ENCODE measurements around the gene TMC3. TPM values are rescaled to one million over a fixed set of nuclear protein-coding genes. Genes with fewer than 3 reads are reported as not detected.
A peak's percentile ranks its signal among the peaks of the same experiment; 100 is the strongest.

The TMC3 gene
- total and polyA plus RNA-seq, 2 of the 13 experiments (the other 11 are each of a cell fraction or from before 2014, with no cell fraction given): not detected

GRCh38 chr15:81411051-81411450 lies 37.0 kb upstream of the TMC3 start:
- POLR2A ChIA-PET: no interaction called here
- WGBS (ENCODE audit: low lambda C conversion rate): 0% methylated on average over 2 of the region's 2 CpGs
- no peak overlapping the region for H3K9ac ChIP-seq (ENCODE audit: insufficient read depth, low read depth, low read length)
- FAIRE-seq (no peak), DNase-seq (ENCODE audit: low spot score) (no peak), ATAC-seq (peak; percentile 71)
- in situ Hi-C loops (cut with HindIII; ENCODE audit: extremely low pct_ligation_motif_present, low pct_unique_long_range_greater_than_20kb) (no loop called here), intact Hi-C loops (cut with micrococcal nuclease; ENCODE audit: unreplicated experiment) (loop anchor here (10.0 kb wide), 1 partner anchor 784 kb away; no protein-coding TSS in a partner anchor)
- peaks cover 0 to 3% of the 10 kb centered on the region in 2 experiments; a peak in 1 of 5 replicates for H3K27me3 ChIP-seq (ENCODE audit: control insufficient read depth in 1 of 2, insufficient read depth in 2 of 2, low read length in 2 of 2)
- H3K79me2 ChIP-seq (ENCODE audit: insufficient read depth, low read length): no peaks in the 10 kb centered on the region
- H3K36me3 ChIP-seq (replicated peaks in 1 of 2; ENCODE audit: control insufficient read depth in 1 of 2, insufficient read depth in 2 of 2, low read length in 2 of 2): no peaks in the 10 kb centered on the region
- H3K4me1 ChIP-seq (ENCODE audit: insufficient read depth, low read length): no peaks in the 10 kb centered on the region
- CTCF ChIA-PET (ENCODE audit: low intra/inter-chr PET ratio, low total read pairs): interaction anchor here (1.8 kb wide), 1 partner anchor 528 kb away, joined by 6 read pairs; no protein-coding TSS in a partner anchor
- H3K9me3 ChIP-seq (ENCODE audit: low read length): no peaks in the 10 kb centered on the region
- no peaks in the 10 kb centered on the region for H4K20me1 ChIP-seq (ENCODE audit: insufficient read depth, low read length)
- no peak overlapping the region for H3K27ac ChIP-seq (ENCODE audit: extremely low read length, insufficient read depth, low read length)
- no TSS peak for BruUV-seq (replicated peaks)
- no peak overlapping the region for H2AFZ ChIP-seq (ENCODE audit: low read length)
- no peak for TF ChIP-seq ZFX (CRISPR knock-in tag; IDR thresholded peaks at IDR 0.05; ENCODE audit: low read depth)
- TF ChIP-seq ZNF260 (CRISPR knock-in tag; IDR thresholded peaks at IDR 0.05; ENCODE audit: borderline replicate concordance, low read depth): no peak
- no peak for TF ChIP-seq ZNF569 (CRISPR knock-in tag; IDR thresholded peaks at IDR 0.05; ENCODE audit: borderline replicate concordance)
- no peak for TF ChIP-seq ISL2 (CRISPR knock-in tag; IDR thresholded peaks at IDR 0.05)
- no peak for TF ChIP-seq ZKSCAN1 (IDR thresholded peaks at IDR 0.05; ENCODE audit: low read length)
- TF ChIP-seq ZNF232 (CRISPR knock-in tag; IDR thresholded peaks at IDR 0.05; ENCODE audit: borderline replicate concordance): no peak
- H3K4me2 ChIP-seq (ENCODE audit: low read depth, low read length): no peak overlapping the region
- no peak overlapping the region for H3K4me3 ChIP-seq (replicated peaks in 1 of 3; ENCODE audit: insufficient read depth in 1 of 3, low read depth in 2 of 3, low read length in 3 of 3)

DNA sequence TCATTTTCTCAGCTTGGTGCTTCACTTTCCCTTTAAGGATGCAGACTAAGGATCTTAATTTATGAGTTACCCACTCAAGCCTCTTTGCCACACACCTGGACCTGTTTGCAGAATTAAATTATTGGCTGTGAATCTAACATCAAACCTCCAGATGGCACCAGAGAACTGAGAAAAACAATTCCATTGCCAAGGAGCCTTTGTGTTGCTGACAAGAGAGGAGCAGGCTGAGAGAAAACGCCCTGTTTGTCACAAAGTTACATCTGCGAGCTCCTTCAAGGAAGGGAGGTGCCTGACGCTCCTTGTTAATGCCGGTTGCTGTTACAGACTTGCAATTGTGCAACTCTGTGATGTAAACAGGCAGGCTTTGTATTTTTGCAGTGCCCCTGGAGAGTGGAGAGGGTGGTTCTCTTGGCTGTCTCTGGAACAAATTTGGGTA lies 36.3 kb upstream of the TMC3 start:
- Histone ChIP-seq H3K27me3 (ENCODE audit: control insufficient read depth in 1 of 2, insufficient read depth in 2 of 2, low read length in 2 of 2) (0 out of 5 replicates have a peak, but pooled peaks cover 0 to 3% of the 10 kb centered on the region in 2 experiments), H3K4me1 (ENCODE audit: insufficient read depth, low read length) (no peaks in the 10 kb centered on the region), H3K36me3 (replicated peaks in 1 of 2; ENCODE audit: control insufficient read depth in 1 of 2, insufficient read depth in 2 of 2, low read length in 2 of 2) (no peaks in the 10 kb centered on the region), H3K4me3 (replicated peaks in 1 of 3; ENCODE audit: insufficient read depth in 1 of 3, low read depth in 2 of 3, low read length in 3 of 3) (no peak overlapping the region), H2AFZ (ENCODE audit: low read length) (no peak overlapping the region), H3K9me3 (ENCODE audit: low read length) (no peaks in the 10 kb centered on the region), H3K79me2 (ENCODE audit: insufficient read depth, low read length) (no peaks in the 10 kb centered on the region), H3K9ac (ENCODE audit: insufficient read depth, low read depth, low read length) (no peak overlapping the region), H3K27ac (ENCODE audit: extremely low read length, insufficient read depth, low read length) (no peak overlapping the region), H3K4me2 (ENCODE audit: low read depth, low read length) (no peak overlapping the region), H4K20me1 (ENCODE audit: insufficient read depth, low read length) (no peaks in the 10 kb centered on the region)
- DNase-seq (ENCODE audit: low spot score) (peak; percentile 20), ATAC-seq (peak; percentile 49; the same call in 1 of the 3 replicates), FAIRE-seq (no peak)
- POLR2A ChIA-PET: no interaction called here
- in situ Hi-C loops (cut with HindIII; ENCODE audit: extremely low pct_ligation_motif_present, low pct_unique_long_range_greater_than_20kb) (no loop called here), intact Hi-C loops (cut with micrococcal nuclease; ENCODE audit: unreplicated experiment) (loop anchor here (10.0 kb wide), 1 partner anchor 784 kb away; no protein-coding TSS in a partner anchor)
- CTCF ChIA-PET (ENCODE audit: low intra/inter-chr PET ratio, low total read pairs): interaction anchor here (1.8 kb wide), 1 partner anchor 529 kb away, joined by 6 read pairs; no protein-coding TSS in a partner anchor
- no TSS peak for BruUV-seq (replicated peaks)
- 16% methylated on average over 3 of the region's 4 CpGs for WGBS (ENCODE audit: low lambda C conversion rate)
- TF ChIP-seq MED1 (CRISPR knock-in tag; IDR thresholded peaks at IDR 0.05): no peak
- TF ChIP-seq STAG1 (CRISPR knock-in tag; IDR thresholded peaks at IDR 0.05): peak; percentile 61
- TF ChIP-seq, protein P1, sequence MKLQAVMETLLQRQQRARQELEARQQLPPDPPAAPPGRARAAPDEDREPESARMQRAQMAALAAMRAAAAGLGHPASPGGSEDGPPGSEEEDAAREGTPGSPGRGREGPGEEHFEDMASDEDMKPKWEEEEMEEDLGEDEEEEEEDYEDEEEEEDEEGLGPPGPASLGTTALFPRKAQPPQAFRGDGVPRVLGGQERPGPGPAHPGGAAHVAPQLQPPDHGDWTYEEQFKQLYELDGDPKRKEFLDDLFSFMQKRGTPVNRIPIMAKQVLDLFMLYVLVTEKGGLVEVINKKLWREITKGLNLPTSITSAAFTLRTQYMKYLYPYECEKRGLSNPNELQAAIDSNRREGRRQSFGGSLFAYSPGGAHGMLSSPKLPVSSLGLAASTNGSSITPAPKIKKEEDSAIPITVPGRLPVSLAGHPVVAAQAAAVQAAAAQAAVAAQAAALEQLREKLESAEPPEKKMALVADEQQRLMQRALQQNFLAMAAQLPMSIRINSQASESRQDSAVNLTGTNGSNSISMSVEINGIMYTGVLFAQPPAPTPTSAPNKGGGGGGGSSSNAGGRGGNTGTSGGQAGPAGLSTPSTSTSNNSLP (IDR thresholded peaks at IDR 0.05; ENCODE audit: low read depth, low read length): peak; percentile 68
- 0 out of 2 replicates have a peak, but pooled peaks have one; percentile 16 for TF ChIP-seq RAD21 (CRISPR knock-in tag; IDR thresholded peaks at IDR 0.05)
- TF ChIP-seq, protein P2, sequence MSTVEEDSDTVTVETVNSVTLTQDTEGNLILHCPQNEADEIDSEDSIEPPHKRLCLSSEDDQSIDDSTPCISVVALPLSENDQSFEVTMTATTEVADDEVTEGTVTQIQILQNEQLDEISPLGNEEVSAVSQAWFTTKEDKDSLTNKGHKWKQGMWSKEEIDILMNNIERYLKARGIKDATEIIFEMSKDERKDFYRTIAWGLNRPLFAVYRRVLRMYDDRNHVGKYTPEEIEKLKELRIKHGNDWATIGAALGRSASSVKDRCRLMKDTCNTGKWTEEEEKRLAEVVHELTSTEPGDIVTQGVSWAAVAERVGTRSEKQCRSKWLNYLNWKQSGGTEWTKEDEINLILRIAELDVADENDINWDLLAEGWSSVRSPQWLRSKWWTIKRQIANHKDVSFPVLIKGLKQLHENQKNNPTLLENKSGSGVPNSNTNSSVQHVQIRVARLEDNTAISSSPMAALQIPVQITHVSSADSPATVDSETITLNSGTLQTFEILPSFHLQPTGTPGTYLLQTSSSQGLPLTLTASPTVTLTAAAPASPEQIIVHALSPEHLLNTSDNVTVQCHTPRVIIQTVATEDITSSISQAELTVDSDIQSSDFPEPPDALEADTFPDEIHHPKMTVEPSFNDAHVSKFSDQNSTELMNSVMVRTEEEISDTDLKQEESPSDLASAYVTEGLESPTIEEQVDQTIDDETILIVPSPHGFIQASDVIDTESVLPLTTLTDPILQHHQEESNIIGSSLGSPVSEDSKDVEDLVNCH (CRISPR knock-in tag; IDR thresholded peaks at IDR 0.05): no peak
- TF ChIP-seq ZNF282 (IDR thresholded peaks at IDR 0.05; ENCODE audit: partially characterized antibody): no peak
- TF ChIP-seq, protein P3, sequence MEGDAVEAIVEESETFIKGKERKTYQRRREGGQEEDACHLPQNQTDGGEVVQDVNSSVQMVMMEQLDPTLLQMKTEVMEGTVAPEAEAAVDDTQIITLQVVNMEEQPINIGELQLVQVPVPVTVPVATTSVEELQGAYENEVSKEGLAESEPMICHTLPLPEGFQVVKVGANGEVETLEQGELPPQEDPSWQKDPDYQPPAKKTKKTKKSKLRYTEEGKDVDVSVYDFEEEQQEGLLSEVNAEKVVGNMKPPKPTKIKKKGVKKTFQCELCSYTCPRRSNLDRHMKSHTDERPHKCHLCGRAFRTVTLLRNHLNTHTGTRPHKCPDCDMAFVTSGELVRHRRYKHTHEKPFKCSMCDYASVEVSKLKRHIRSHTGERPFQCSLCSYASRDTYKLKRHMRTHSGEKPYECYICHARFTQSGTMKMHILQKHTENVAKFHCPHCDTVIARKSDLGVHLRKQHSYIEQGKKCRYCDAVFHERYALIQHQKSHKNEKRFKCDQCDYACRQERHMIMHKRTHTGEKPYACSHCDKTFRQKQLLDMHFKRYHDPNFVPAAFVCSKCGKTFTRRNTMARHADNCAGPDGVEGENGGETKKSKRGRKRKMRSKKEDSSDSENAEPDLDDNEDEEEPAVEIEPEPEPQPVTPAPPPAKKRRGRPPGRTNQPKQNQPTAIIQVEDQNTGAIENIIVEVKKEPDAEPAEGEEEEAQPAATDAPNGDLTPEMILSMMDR (CRISPR knock-in tag; IDR thresholded peaks at IDR 0.05): peak; percentile 39

All from HepG2 (cell line).